B cell (primary cell): ENCODE results near the gene SDF2L1. TPM values are rescaled to one million over a fixed set of nuclear protein-coding genes. Genes with fewer than 3 reads are reported as not detected.
A peak's percentile ranks its signal among the peaks of the same experiment; 100 is the strongest.

Experiments
- ATAC-seq: fragments of 200-7000 bp; cut with Tn5 transposase; one replicate; pipeline ENCODE4 v1.10.0; 2021; ENCODE audit warnings: low read depth, mild to moderate bottlenecking, moderate number of reproducible peaks, moderate library complexity
- CTCF ChIA-PET: fragments of 350-600 bp; sonication (Branson Sonifier 250); formaldehyde crosslinking; loops from one replicate; lab custom pipeline; 2021; ENCODE audit warnings: antibody characterized with exemption, inconsistent platforms; lab: Charles Lee
- POLR2A ChIA-PET: fragments of 350-600 bp; sonication (Branson Sonifier 250); formaldehyde crosslinking; loops from one replicate; lab custom pipeline; 2021; ENCODE audit warnings: antibody characterized with exemption; lab: Charles Lee
- DNase-seq: peaks from one replicate; pipeline ENCODE4 v3.0.0; 2013
- H2AFZ ChIP-seq: 2 replicates; pipeline ENCODE4 v1.6.1; 2012; ENCODE audit warnings: mild to moderate bottlenecking, low read depth, low read length; ENCODE audit not compliant: insufficient read depth, poor library complexity, severe bottlenecking
- H3K27ac ChIP-seq, 2 donors: 1 replicate in 1 of 2; 2 replicates in 1 of 2; pipeline ENCODE4 v1.5.1; 2012 to 2013; ENCODE audit warnings: low read length in 2 of 2, mild to moderate bottlenecking in 2 of 2, moderate library complexity in 1 of 2
- H3K27me3 ChIP-seq, 4 experiments: fragments of 200-600 bp in 1 of 4; sonication (generic) in 1 of 4; replicated peaks in 1 of 4; 1 replicate in 2 of 4; 2 replicates in 2 of 4; pipeline versions ENCODE4 v1.6.1 to v1.7.0; 2013 to 2016; ENCODE audit warnings: low read length in 3 of 4, mild to moderate bottlenecking in 2 of 4, mixed read lengths in 1 of 4, moderate library complexity in 1 of 4; ENCODE audit not compliant: insufficient read depth in 4 of 4, control insufficient read depth in 3 of 4; ENCODE audit errors: control extremely low read depth in 1 of 4
- H3K36me3 ChIP-seq, 2 experiments: replicated peaks in 1 of 2; 1 replicate in 1 of 2; 2 replicates in 1 of 2; pipeline versions ENCODE4 v1.6.1 to v1.7.1; 2013; ENCODE audit warnings: low read length in 1 of 2; ENCODE audit not compliant: insufficient read depth in 2 of 2, control insufficient read depth in 1 of 2; ENCODE audit errors: control extremely low read depth in 1 of 2, extremely low read depth in 1 of 2
- H3K4me1 ChIP-seq, 2 donors: fragments of 200-600 bp in 1 of 2; sonication (generic) in 1 of 2; 1 replicate in 1 of 2; 2 replicates in 1 of 2; pipeline versions ENCODE4 v1.5.1 to v1.6.1; 2013 to 2017; ENCODE audit warnings: low read length in 2 of 2; ENCODE audit not compliant: control insufficient read depth in 2 of 2, insufficient read depth in 2 of 2
- H3K4me2 ChIP-seq: replicated peaks from 2 replicates; pipeline ENCODE3; 2012; ENCODE audit warnings: mild to moderate bottlenecking, low read depth, low read length; ENCODE audit not compliant: poor library complexity, severe bottlenecking
- H3K4me3 ChIP-seq, 5 experiments: fragments of 200-600 bp in 1 of 5; sonication (generic) in 1 of 5; 1 replicate in 3 of 5; 2 replicates in 2 of 5; pipeline versions ENCODE4 v1.5.1 to v1.7.0; 2011 to 2016; ENCODE audit warnings: low read length in 4 of 5, mild to moderate bottlenecking in 4 of 5, low read depth in 2 of 5, control low read depth in 1 of 5, moderate library complexity in 1 of 5; ENCODE audit not compliant: insufficient read depth in 1 of 5; ENCODE audit errors: control extremely low read depth in 1 of 5, extremely low read depth in 1 of 5
- H3K79me2 ChIP-seq: fragments of 200-600 bp; sonication (generic); one replicate; pipeline ENCODE4 v1.6.0; 2016; ENCODE audit warnings: low read length; ENCODE audit not compliant: control insufficient read depth, insufficient read depth
- H3K9ac ChIP-seq: fragments of 200-600 bp; sonication (generic); 2 replicates; pipeline ENCODE4 v1.6.1; 2017; ENCODE audit warnings: mild to moderate bottlenecking, low read length, moderate library complexity
- H3K9me3 ChIP-seq, 3 donors: one replicate each; pipeline versions ENCODE4 v1.6.1 to v1.7.1; 2013; ENCODE audit warnings: low read length in 2 of 3; ENCODE audit not compliant: control insufficient read depth in 2 of 3, insufficient read depth in 1 of 3; ENCODE audit errors: control extremely low read depth in 1 of 3
- H4K20me1 ChIP-seq: 2 replicates; pipeline ENCODE4 v1.6.0; 2012; ENCODE audit warnings: mild to moderate bottlenecking, low read length; ENCODE audit not compliant: insufficient read depth, control insufficient read depth, poor library complexity, severe bottlenecking
- H3K27ac Mint-ChIP-seq: one replicate; pipeline ENCODE4 v1.8.0; 2021; ENCODE audit warnings: mixed read lengths
- H3K27me3 Mint-ChIP-seq: one replicate; pipeline ENCODE4 v1.8.0; 2021; ENCODE audit warnings: mixed read lengths
- H3K4me1 Mint-ChIP-seq: one replicate; pipeline ENCODE4 v1.8.0; 2021; ENCODE audit warnings: mixed read lengths
- H3K4me3 Mint-ChIP-seq: one replicate; pipeline ENCODE4 v1.8.0; 2021; ENCODE audit warnings: mixed read lengths
- H3K9me3 Mint-ChIP-seq: one replicate; pipeline ENCODE4 v1.8.0; 2022; ENCODE audit warnings: mixed read lengths; ENCODE audit not compliant: insufficient read depth
- CTCF ChIP-seq: fragments of 200-600 bp; IDR thresholded peaks from one replicate; pipeline ENCODE4 v1.8.0; 2022; ENCODE audit warnings: antibody characterized with exemption, mild to moderate bottlenecking
- EZH2 ChIP-seq: IDR thresholded peaks from 2 replicates; pipeline ENCODE4 v1.6.1; 2012; ENCODE audit warnings: borderline replicate concordance, low read depth, mild to moderate bottlenecking, moderate library complexity, low read length; ENCODE audit not compliant: insufficient read depth, poor library complexity, severe bottlenecking
- WGBS: methylation state at CpG from one replicate; pipeline ENCODE4 v1.1.5; 2013; ENCODE audit warnings: missing lambda C conversion rate; ENCODE audit not compliant: insufficient coverage; 5-methylcytosine and 5-hydroxymethylcytosine counted together
- intact Hi-C: fragments of 100-400 bp; cut with micrococcal nuclease; formaldehyde crosslinking; loops from one replicate; pipeline ENCODE4 v1.10.0; 2022
- polyA plus RNA-seq: library from polyadenylated mRNA; depleted of rRNA; stranded (reverse); fragments of >200 nt; gene quantifications from 2 replicates; pipeline ENCODE4 v1.2.3, GENCODE V29; 2012
- total RNA-seq, 2 donors: library from RNA; stranded (reverse); fragments of 120-200 nt in 1 of 2; gene quantifications; 1 replicate in 1 of 2; 2 replicates in 1 of 2; pipeline versions ENCODE4 v1.2.3 to v1.2.4, GENCODE V29; 2013 to 2022

Gene SDF2L1
- total and polyA plus RNA-seq, 2 donors (not counting 1 experiment from before 2014, with no cell fraction given) = 15.2 to 23.5 TPM

- Histone ChIP-seq H3K4me2 (peak overlapping the region; percentile 100), H3K79me2 (peaks cover 7% of the 10 kb centered on the region), H2AFZ (peak overlapping the region; percentile 99), H4K20me1 (peaks cover 8% of the 10 kb centered on the region), H3K36me3 (peaks cover 0 to 4% of the 10 kb centered on the region in 2 experiments), H3K9me3 (peaks cover 0 to 3% (median 0%) of the 10 kb centered on the region in 3 donors), H3K4me3 (peak overlapping the region in 4 of 5 experiments; percentile 46 to 70 (median 58)), H3K27me3 (no peaks in the 10 kb centered on the region), H3K9ac (peak overlapping the region; percentile 93), H3K27ac (peak overlapping the region; percentile 5 to 84), H3K4me1 (peaks cover 12 to 21% of the 10 kb centered on the region in 2 donors)
- Mint-ChIP-seq H3K4me1 (peaks cover 21% of the 10 kb centered on the region), H3K9me3 (no peaks in the 10 kb centered on the region), H3K27ac (peak overlapping the region; percentile 78), H3K27me3 (no peaks in the 10 kb centered on the region), H3K4me3 (peak overlapping the region; percentile 82)
- ChIA-PET CTCF (interaction anchor here (0.6 to 7.9 kb wide), 5 partner anchors 14 to 756 kb away, joined by 3 to 168 read pairs (median 5); partner anchors contain the start of genes CCDC116 and YDJC), POLR2A (interaction anchor here (0.6 to 2.2 kb wide), 5 partner anchors 9 to 56 kb away, joined by 3 to 16 read pairs (median 5); partner anchors contain the start of genes CCDC116, PPIL2 and YDJC)
- intact Hi-C loops = loop anchor here (5.0 kb wide), 1 partner anchor 639 kb away; the partner anchor contains the start of gene THAP7
- no peak for DNase-seq
- no peak for ATAC-seq
- WGBS = 3% methylated on average over 7 of the region's 9 CpGs
- TF ChIP-seq EZH2 (no peak), CTCF (no peak)
These were observed 699 bp upstream of the SDF2L1 start for GRCh38 chr22:21641417-21641788.
